Glomerular visceral epithelial cell (primary cell): ENCODE results near the gene ITGAX.

Experiments
- DNase-seq: peaks from one replicate; pipeline ENCODE4 v3.0.0-alpha.2; 2016; ENCODE audit errors: extremely low spot score

Gene ITGAX

GRCh38 chr16:31348579-31348978 lies 6.4 kb upstream of the ITGAX start:
- no peak for DNase-seq

GRCh38 chr16:31350275-31351005 lies 4.5 kb upstream of the ITGAX start:
- DNase-seq, result no peak

GRCh38 chr16:31351246-31351941 lies 3.6 kb upstream of the ITGAX start:
- DNase-seq, result no peak

GRCh38 chr16:31351942-31352325 lies 3.0 kb upstream of the ITGAX start:
- DNase-seq, result no peak

- no peak for DNase-seq
These were observed 2.4 kb upstream of the ITGAX start for GRCh38 chr16:31352376-31353115.

- no peak for DNase-seq
These were observed 590 bp downstream of the ITGAX start for GRCh38 chr16:31355431-31356100.

- DNase-seq, result no peak
These were observed 1.8 kb downstream of the ITGAX start for GRCh38 chr16:31356566-31357323.

- DNase-seq, result no peak
These were observed 2.5 kb downstream of the ITGAX start for GRCh38 chr16:31357324-31358109.

GRCh38 chr16:31360251-31360650 lies 5.3 kb downstream of the ITGAX start:
- no peak for DNase-seq

- DNase-seq, result no peak
These were observed 6.5 kb downstream of the ITGAX start for GRCh38 chr16:31361201-31362110.

- no peak for DNase-seq
These were observed 7.8 kb downstream of the ITGAX start for GRCh38 chr16:31362476-31363405.

- no peak for DNase-seq
These were observed 8.7 kb downstream of the ITGAX start for GRCh38 chr16:31363721-31364120.

GRCh38 chr16:31364421-31364820 lies 9.4 kb downstream of the ITGAX start:
- DNase-seq, result no peak

GRCh38 chr16:31365131-31365865 lies 10.3 kb downstream of the ITGAX start:
- no peak for DNase-seq

GRCh38 chr16:31367853-31368252 lies 12.9 kb downstream of the ITGAX start:
- DNase-seq, result no peak

- no peak for DNase-seq
These were observed 16.0 kb downstream of the ITGAX start for GRCh38 chr16:31371008-31371407.

GRCh38 chr16:31371619-31372484 lies 16.9 kb downstream of the ITGAX start:
- no peak for DNase-seq
